ENCODE measurements around the gene UBR3. TPM values are rescaled to one million over a fixed set of nuclear protein-coding genes. Genes with fewer than 3 reads are reported as not detected.

The UBR3 gene
- total RNA-seq, 1 experiment from 2014 or later = 21.9 TPM

GRCh38 chr2:169778446-169778845 lies 48.8 kb upstream of the UBR3 start:
- H2AFZ ChIP-seq (ENCODE audit: low read length) = no peak overlapping the region
- no peak overlapping the region for H3K9ac ChIP-seq (ENCODE audit: extremely low read depth, insufficient read length, low read length)
- Mint-ChIP-seq H3K36me3 (ENCODE audit: insufficient read depth in 1 of 3, low read depth in 3 of 3) (peaks cover 0 to 3% (median 1%) of the 10 kb centered on the region in 3 experiments; a peak in 2 of 7 replicates), H3K27ac (no peak overlapping the region), H3K4me1 (peaks cover 0 to 4% of the 10 kb centered on the region in 2 experiments; a peak in 1 of 4 replicates), H3K4me3 (no peak overlapping the region), H3K9me3 (no peaks in the 10 kb centered on the region), H3K27me3 (ENCODE audit: low read depth) (no peaks in the 10 kb centered on the region)
- H3K4ac ChIP-seq (ENCODE audit: low read depth, low read length) = no peak overlapping the region
- no peak overlapping the region for H3T11ph ChIP-seq (ENCODE audit: low read length)
- no peak for TF ChIP-seq CTCF (conservative IDR thresholded peaks at IDR 0.05)
- no peak overlapping the region for H3K23ac ChIP-seq (ENCODE audit: insufficient read length, low read depth, low read length)
- H3K23me2 ChIP-seq (ENCODE audit: insufficient read length, low read depth, low read length, poor library complexity, severe bottlenecking) = no peaks in the 10 kb centered on the region
- H3K27ac ChIP-seq (ENCODE audit: insufficient read length, low read depth, low read length) = no peak overlapping the region
- H2AK5ac ChIP-seq (ENCODE audit: insufficient read length, low read length) = no peak overlapping the region
- DNase-seq = no peak
- H3K9me3 ChIP-seq (ENCODE audit: control insufficient read depth, low read depth, low read length) = no peaks in the 10 kb centered on the region
- no peaks in the 10 kb centered on the region for H3K79me1 ChIP-seq (ENCODE audit: insufficient read depth, low read depth, low read length, poor library complexity, severe bottlenecking)
- no peak overlapping the region for H2BK20ac ChIP-seq (ENCODE audit: low read depth, low read length, poor library complexity, severe bottlenecking)
- no peak overlapping the region for H4K5ac ChIP-seq (ENCODE audit: insufficient read length, low read depth, low read length)
- no peaks in the 10 kb centered on the region for H3K27me3 ChIP-seq (ENCODE audit: insufficient read depth, low read length)
- no peak overlapping the region for H3K18ac ChIP-seq (ENCODE audit: insufficient read length, low read depth, low read length)
- H3K4me1 ChIP-seq (ENCODE audit: insufficient read depth, low read length) = no peaks in the 10 kb centered on the region
- no peak overlapping the region for H2BK5ac ChIP-seq (ENCODE audit: insufficient read length, low read length)
- no peak overlapping the region for H2BK12ac ChIP-seq (ENCODE audit: insufficient read length, low read depth, low read length)
- H2BK15ac ChIP-seq (ENCODE audit: low read depth, low read length) = no peak overlapping the region
- H4K20me1 ChIP-seq (ENCODE audit: control insufficient read depth, insufficient read depth, insufficient read length) = no peaks in the 10 kb centered on the region
- no peak overlapping the region for H4K91ac ChIP-seq (ENCODE audit: insufficient read length, low read depth, low read length)
- H3K79me2 ChIP-seq (ENCODE audit: insufficient read depth, low read length) = no peaks in the 10 kb centered on the region
- no peak overlapping the region for H3K4me2 ChIP-seq (ENCODE audit: insufficient read depth, insufficient read length, low read length)
- no peak overlapping the region for H4K8ac ChIP-seq (replicated peaks; ENCODE audit: insufficient read length, low read depth, low read length)
- H3K56ac ChIP-seq (ENCODE audit: insufficient read length, low read depth, low read length) = no peak overlapping the region
- no peak overlapping the region for H2BK120ac ChIP-seq (ENCODE audit: low read depth, low read length, poor library complexity, severe bottlenecking)
- no peak overlapping the region for H3K14ac ChIP-seq (ENCODE audit: insufficient read depth, low read length)
- WGBS (ENCODE audit: extremely low coverage, insufficient read length, low lambda C conversion rate) = no CpG with 5 or more reads among the region's 3 CpGs

Data from H9 (cell line).